Measurements from ENCODE around the gene ELFN1. TPM values are rescaled to one million over a fixed set of nuclear protein-coding genes. Genes with fewer than 3 reads are reported as not detected.

The ELFN1 gene
- total RNA-seq, 1 experiment from 2014 or later, result 0.69 TPM

DNA sequence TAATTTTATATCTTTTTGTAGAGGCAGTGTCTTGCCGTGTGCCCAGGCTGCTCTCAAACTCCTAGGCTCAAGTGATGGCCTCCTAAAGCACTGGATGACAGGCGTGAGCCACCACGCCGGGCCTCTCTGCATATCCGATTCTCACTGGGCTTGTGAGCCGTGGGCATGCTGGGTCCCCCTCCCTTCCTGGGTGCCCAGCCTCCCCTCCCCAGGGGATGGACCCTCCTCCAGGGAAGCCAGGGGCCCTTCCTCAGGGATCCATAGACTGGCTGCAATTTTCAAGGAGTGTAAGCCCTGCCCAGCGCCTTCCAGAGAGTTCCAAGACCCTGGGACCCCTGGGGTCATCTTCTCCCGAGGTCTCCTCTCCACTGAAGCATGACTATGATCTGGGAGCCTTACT is 23.7 kb upstream of the ELFN1 start:
- ATAC-seq, result no peak
- CTCF ChIA-PET, result no interaction called here

GRCh38 chr7:1646957-1647891 is 22.9 kb upstream of the ELFN1 start:
- no peaks in the 10 kb centered on the region for H3K9me2 ChIP-seq (replicated peaks; ENCODE audit: low read length)
- H3F3A ChIP-seq (ENCODE audit: low read length, unreplicated experiment), result no peaks in the 10 kb centered on the region
- H3K79me2 ChIP-seq (ENCODE audit: low read length), result no peaks in the 10 kb centered on the region
- no peak overlapping the region for H3K27ac ChIP-seq (ENCODE audit: low read length)
- no peak for TF ChIP-seq EZH2 (IDR thresholded peaks at IDR 0.05; ENCODE audit: low read length, unreplicated experiment)
- BruUV-seq (replicated peaks), result no TSS peak
- DNase-seq (no peak), ATAC-seq (no peak)
- ChIA-PET CTCF (no interaction called here), POLR2A (ENCODE audit: unreplicated experiment) (no interaction called here)
- no peak overlapping the region for H3K4me2 ChIP-seq (ENCODE audit: low read length)
- H2AFZ ChIP-seq (ENCODE audit: low read length), result no peak overlapping the region
- no peaks in the 10 kb centered on the region for H3K9me3 ChIP-seq (ENCODE audit: low read length)
- no peaks in the 10 kb centered on the region for H4K20me1 ChIP-seq (ENCODE audit: low read length)
- no peak overlapping the region for H3K9ac ChIP-seq (ENCODE audit: low read length)
- peaks cover 18% of the 10 kb centered on the region for H3K27me3 ChIP-seq (ENCODE audit: low read length)
- no peak overlapping the region for H3K4me3 ChIP-seq (ENCODE audit: low read length)
- no peaks in the 10 kb centered on the region for H3K36me3 ChIP-seq (ENCODE audit: low read depth, low read length)
- intact Hi-C loops (cut with micrococcal nuclease), result no loop called here
- no peaks in the 10 kb centered on the region; the same call in 1 of the 2 replicates for H3K4me1 ChIP-seq (ENCODE audit: insufficient read depth, low read length)

More for the DNA sequence above, 23.7 kb upstream of the ELFN1 start:
- no peak overlapping the region for H2AFZ ChIP-seq (ENCODE audit: low read length)
- POLR2A ChIA-PET (ENCODE audit: unreplicated experiment), result no interaction called here
- H4K20me1 ChIP-seq (ENCODE audit: low read length), result no peaks in the 10 kb centered on the region
- no peak overlapping the region for H3K4me3 ChIP-seq (ENCODE audit: low read length)
- no peak overlapping the region for H3K9ac ChIP-seq (ENCODE audit: low read length)
- no peak for DNase-seq
- no peaks in the 10 kb centered on the region for H3K36me3 ChIP-seq (ENCODE audit: low read depth, low read length)
- intact Hi-C loops (cut with micrococcal nuclease), result no loop called here
- no peak overlapping the region for H3K27ac ChIP-seq (ENCODE audit: low read length)
- H3K4me2 ChIP-seq (ENCODE audit: low read length), result no peak overlapping the region
- H3K9me2 ChIP-seq (replicated peaks; ENCODE audit: low read length), result no peaks in the 10 kb centered on the region
- no peaks in the 10 kb centered on the region for H3F3A ChIP-seq (ENCODE audit: low read length, unreplicated experiment)
- BruUV-seq (replicated peaks), result no TSS peak
- H3K79me2 ChIP-seq (ENCODE audit: low read length), result no peaks in the 10 kb centered on the region
- peaks cover 18% of the 10 kb centered on the region for H3K27me3 ChIP-seq (ENCODE audit: low read length)
- H3K4me1 ChIP-seq (ENCODE audit: insufficient read depth, low read length), result no peaks in the 10 kb centered on the region; the same call in 1 of the 2 replicates
- no peak for TF ChIP-seq CTCF (conservative IDR thresholded peaks at IDR 0.05; ENCODE audit: low read depth, low read length)
- TF ChIP-seq EZH2phosphoT487 (IDR thresholded peaks at IDR 0.05; ENCODE audit: borderline replicate concordance, low read length), result no peak
- no peak for TF ChIP-seq EZH2 (IDR thresholded peaks at IDR 0.05; ENCODE audit: low read length, unreplicated experiment)
- H3K9me3 ChIP-seq (ENCODE audit: low read length), result no peaks in the 10 kb centered on the region

DNA sequence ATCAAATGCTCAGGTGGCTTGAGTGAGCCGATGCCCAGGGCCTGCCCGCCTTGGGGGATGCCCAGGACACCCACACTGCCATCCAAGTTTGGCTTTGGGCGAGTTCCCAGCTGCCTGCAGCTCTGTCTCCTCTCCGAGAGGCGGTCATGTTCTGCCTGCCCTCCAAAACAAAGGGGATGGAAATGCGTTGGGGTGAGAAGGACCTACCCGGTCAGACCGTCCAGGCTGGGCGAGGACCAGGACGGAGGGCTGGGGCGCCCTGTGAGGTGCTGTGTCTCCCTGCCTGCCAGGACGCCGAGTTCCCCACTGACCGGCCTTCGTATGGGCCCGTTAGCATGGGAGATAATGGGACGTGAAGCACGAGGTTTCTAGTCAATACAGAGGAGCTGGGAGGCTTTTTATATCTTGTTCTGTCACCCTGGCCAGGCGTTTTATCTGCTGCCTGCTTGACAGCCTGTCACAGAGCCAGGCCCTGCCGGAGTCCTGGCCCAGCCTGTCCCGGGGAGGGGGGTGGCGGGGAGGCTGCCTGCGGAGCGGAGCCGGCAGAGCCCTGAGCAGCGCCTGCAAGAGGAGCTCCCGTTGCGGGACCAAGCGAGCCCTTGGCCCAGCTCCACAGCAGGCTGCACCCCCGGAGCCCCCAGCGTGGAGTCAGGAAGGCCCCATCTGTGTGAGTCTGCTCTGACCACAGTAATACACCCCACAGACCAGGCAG is 22.0 kb upstream of the ELFN1 start:
- ATAC-seq, result peak; percentile 48
- Histone ChIP-seq H3K79me2 (ENCODE audit: low read length) (no peaks in the 10 kb centered on the region), H3F3A (ENCODE audit: low read length, unreplicated experiment) (no peaks in the 10 kb centered on the region), H2AFZ (ENCODE audit: low read length) (no peak overlapping the region), H3K4me3 (ENCODE audit: low read length) (no peak overlapping the region), H3K9me3 (ENCODE audit: low read length) (no peaks in the 10 kb centered on the region), H3K4me2 (ENCODE audit: low read length) (no peak overlapping the region), H3K9me2 (replicated peaks; ENCODE audit: low read length) (no peaks in the 10 kb centered on the region), H3K4me1 (ENCODE audit: insufficient read depth, low read length) (no peaks in the 10 kb centered on the region; the same call in 1 of the 2 replicates), H3K27ac (ENCODE audit: low read length) (no peak overlapping the region), H3K9ac (ENCODE audit: low read length) (no peak overlapping the region), H4K20me1 (ENCODE audit: low read length) (no peaks in the 10 kb centered on the region), H3K27me3 (ENCODE audit: low read length) (peaks cover 14% of the 10 kb centered on the region), H3K36me3 (ENCODE audit: low read depth, low read length) (no peaks in the 10 kb centered on the region)
- intact Hi-C loops (cut with micrococcal nuclease), result no loop called here
- ChIA-PET POLR2A (ENCODE audit: unreplicated experiment) (no interaction called here), CTCF (no interaction called here)
- BruUV-seq (replicated peaks), result no TSS peak
- DNase-seq, result no peak
- no peak for TF ChIP-seq EZH2phosphoT487 (IDR thresholded peaks at IDR 0.05; ENCODE audit: borderline replicate concordance, low read length)
- no peak for TF ChIP-seq EZH2 (IDR thresholded peaks at IDR 0.05; ENCODE audit: low read length, unreplicated experiment)
- no peak for TF ChIP-seq CTCF (conservative IDR thresholded peaks at IDR 0.05; ENCODE audit: low read depth, low read length)
